PFSK-1 (cell line): ENCODE results near the gene VWA5B1.

Source experiments
- FOXP2 ChIP-seq: optimal IDR thresholded peaks from 2 replicates; pipeline ENCODE3; 2011; ENCODE audit warnings: borderline replicate concordance, control low read depth, inconsistent platforms; ENCODE audit not compliant: insufficient read depth; ENCODE audit errors: extremely low read length, extremely low read depth
- POLR2AphosphoS5 ChIP-seq: IDR thresholded peaks from 2 replicates; pipeline ENCODE4 v1.6.1; 2012; ENCODE audit warnings: low read depth, mild to moderate bottlenecking, control low read depth, low read length, moderate library complexity
- REST ChIP-seq, 2 experiments: IDR thresholded peaks; 2 replicates each; pipeline versions ENCODE4 v1.6.1 to v1.8.0; 2011 to 2012; ENCODE audit warnings: low read depth in 2 of 2, low read length in 2 of 2, control low read depth in 1 of 2, inconsistent platforms in 1 of 2, mild to moderate bottlenecking in 1 of 2, moderate library complexity in 1 of 2; ENCODE audit not compliant: insufficient read depth in 1 of 2
- SIN3A ChIP-seq: IDR thresholded peaks from 2 replicates; pipeline ENCODE4 v1.6.1; 2012; ENCODE audit warnings: mild to moderate bottlenecking, low read length, moderate library complexity, borderline replicate concordance; ENCODE audit not compliant: insufficient read depth
- TAF1 ChIP-seq: IDR thresholded peaks from 2 replicates; pipeline ENCODE4 v1.6.1; 2012; ENCODE audit warnings: low read length, control low read depth, borderline replicate concordance; ENCODE audit not compliant: insufficient read depth

- TF ChIP-seq POLR2AphosphoS5 (no peak), REST (IDR thresholded peaks at IDR 0.05; ENCODE audit: insufficient read depth in 1 of 2, low read depth in 2 of 2, low read length in 2 of 2) (no peak), TAF1 (no peak), SIN3A (no peak), FOXP2 (no peak)
These were observed 15.3 kb upstream of the VWA5B1 start for GRCh38 chr1:20275319-20275925.
